Spleen (tissue), 11 donors: Measurements from ENCODE around the gene TBC1D20. TPM values are rescaled to one million over a fixed set of nuclear protein-coding genes. Genes with fewer than 3 reads are reported as not detected.
"Not testable (repeated sequence)": the region's sequence is repeated elsewhere in the genome, so short reads cannot be mapped to it uniquely, and the experiment has no call there.

ENCODE experiments used
- DNase-seq: peaks from one replicate; pipeline ENCODE4 v3.0.0-alpha.2; 2020
- H3K27ac ChIP-seq, 8 donors: fragments of 200-600 bp; sonication (generic) in 7 of 8; 1 replicate in 4 of 8; 2 replicates in 4 of 8; pipeline versions ENCODE4 v1.5.0 to v1.8.0; 2016 to 2021; ENCODE audit warnings: inconsistent platforms in 4 of 8, mild to moderate bottlenecking in 4 of 8, moderate library complexity in 1 of 8
- H3K27me3 ChIP-seq, 7 donors: fragments of 200-600 bp; sonication (generic) in 6 of 7; replicated peaks in 1 of 7; 1 replicate in 4 of 7; 2 replicates in 3 of 7; pipeline versions ENCODE4 v1.5.0 to v1.8.0; 2016 to 2021; ENCODE audit warnings: inconsistent platforms in 3 of 7, mild to moderate bottlenecking in 1 of 7
- H3K36me3 ChIP-seq, 6 donors: fragments of 200-600 bp; sonication (generic) in 5 of 6; 1 replicate in 4 of 6; 2 replicates in 2 of 6; pipeline versions ENCODE4 v1.5.0 to v1.8.0; 2016 to 2021; ENCODE audit warnings: inconsistent platforms in 2 of 6
- H3K4me1 ChIP-seq, 6 donors: fragments of 200-600 bp; sonication (generic) in 5 of 6; 1 replicate in 3 of 6; 2 replicates in 3 of 6; pipeline versions ENCODE4 v1.5.0 to v1.8.0; 2016 to 2021; ENCODE audit warnings: inconsistent platforms in 3 of 6
- H3K4me3 ChIP-seq, 8 donors: fragments of 200-600 bp; sonication (generic) in 7 of 8; 1 replicate in 4 of 8; 2 replicates in 4 of 8; pipeline versions ENCODE4 v1.5.0 to v1.8.0; 2016 to 2021; ENCODE audit warnings: inconsistent platforms in 4 of 8, mild to moderate bottlenecking in 4 of 8, moderate library complexity in 2 of 8
- H3K9me3 ChIP-seq, 8 donors: fragments of 200-600 bp; sonication (generic) in 7 of 8; 1 replicate in 4 of 8; 2 replicates in 4 of 8; pipeline versions ENCODE4 v1.5.0 to v1.8.0; 2016 to 2021; ENCODE audit warnings: inconsistent platforms in 4 of 8
- POLR2A ChIP-seq, 3 donors: fragments of 450-650 bp; IDR thresholded peaks; one replicate each; pipeline ENCODE4 v1.5.1; 2017; ENCODE audit warnings: antibody characterized with exemption in 3 of 3, mild to moderate bottlenecking in 1 of 3
- POLR2AphosphoS5 ChIP-seq, 3 donors: sonication (generic); formaldehyde crosslinking; IDR thresholded peaks; one replicate each; pipeline ENCODE4 v1.5.1; 2017; ENCODE audit warnings: antibody characterized with exemption in 3 of 3
- WGBS, 5 donors: extraction: QIAGEN DNeasy Blood & Tissue Kit in 3 of 5; methylation state at CpG; one replicate each; pipeline versions ENCODE4 v1.1.5 to v1.1.7; 2013 to 2018; 5-methylcytosine and 5-hydroxymethylcytosine counted together
- intact Hi-C: fragments of 100-400 bp; cut with DNase I; formaldehyde crosslinking; loops from one replicate; pipeline ENCODE4 v1.15.0; 2023; ENCODE audit warnings: low total_unique reads
- polyA plus RNA-seq, 3 donors: library from polyadenylated mRNA; stranded (reverse); fragments of 200-250 nt; gene quantifications; one replicate each; pipeline ENCODE4 v1.2.1, GENCODE V29; 2013
- total RNA-seq, 7 donors: library from RNA; depleted of rRNA in 3 of 7; stranded (reverse); fragments of >200 nt in 3 of 7; fragmentation: NEBNext Ultra II Directional in 4 of 7; extraction: Animal tissue kit (Norgen Biotek cat#: 25700) in 4 of 7; gene quantifications; one replicate each; pipeline versions ENCODE4 v1.1.0 to v1.2.1, GENCODE V29; 2016 to 2021
- TF ChIP-seq, protein P1 (sequence below), 11 experiments: fragments of 200-600 bp in 7 of 11; fragments of 450-650 bp in 4 of 11; sonication (generic) in 4 of 11; IDR thresholded peaks in 8 of 11; conservative IDR thresholded peaks in 3 of 11; 1 replicate in 7 of 11; 2 replicates in 4 of 11; pipeline versions ENCODE4 v1.4.0 to v1.8.0; 2016 to 2021; ENCODE audit warnings: antibody characterized with exemption in 11 of 11, inconsistent platforms in 4 of 11, mild to moderate bottlenecking in 1 of 11
- donor health status: healthy with polysubstance abuse.
- donor health status: DM: no; HTN: no; CAD: no; lungs with moderate emphysema.
- donor health status: DM: no; HTN: no; CAD: no.
- donor health status: Bipolar disorder and iron deficiency.
- donor health status: healthy.
- donor health status: DM: no; HTN: no; CAD: no.
- donor health status: DM: yes; HTN: yes; CAD: no.

TBC1D20 gene
- total and polyA plus RNA-seq, 10 donors: 9.2 to 41.0 (median 32.8) TPM

DNA sequence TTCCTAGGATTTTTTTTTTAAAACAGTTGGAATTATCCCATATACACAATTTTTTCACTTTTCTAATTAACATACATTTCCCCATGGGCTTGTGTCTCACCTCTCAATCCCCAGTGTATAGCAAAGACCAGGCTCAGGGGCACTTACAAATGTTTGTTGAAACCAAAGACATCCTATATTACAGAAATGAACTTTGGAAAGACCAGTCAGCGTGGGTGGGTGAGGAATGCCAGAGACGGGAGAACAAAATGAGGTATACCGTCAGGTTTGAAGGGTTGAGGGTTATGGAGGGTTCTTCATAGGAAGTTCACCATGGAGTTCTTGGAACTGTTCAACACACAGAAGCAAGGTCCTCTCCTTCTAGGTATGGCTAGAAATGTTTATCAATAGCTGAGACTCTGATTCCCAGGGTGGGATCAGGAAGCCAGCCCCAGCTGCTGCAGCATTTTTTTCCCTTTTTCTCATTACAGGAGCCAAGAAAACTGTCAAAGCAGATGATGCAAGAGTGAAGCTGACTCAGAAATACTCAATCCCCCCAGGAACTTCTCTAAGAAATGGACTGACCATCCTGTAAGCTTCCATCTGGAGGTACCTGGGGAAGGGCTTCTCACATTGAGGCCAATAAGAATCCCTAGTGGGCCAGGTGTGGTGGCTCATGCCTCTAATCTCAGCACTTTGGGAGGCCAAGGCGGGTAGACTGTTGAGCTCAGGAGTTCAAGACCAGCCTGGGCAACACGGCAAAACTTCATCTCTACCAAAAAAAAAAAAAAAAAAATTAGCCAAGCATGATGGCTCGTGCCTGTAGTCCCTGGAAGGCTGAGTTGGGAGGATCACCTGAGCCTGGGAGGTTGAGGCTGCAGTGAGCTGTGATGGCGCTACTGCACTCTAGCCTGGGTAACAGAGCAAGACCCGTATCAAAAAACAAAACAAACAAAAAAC is 15.9 kb upstream of the TBC1D20 start:
- no peak for DNase-seq
- Histone ChIP-seq H3K9me3 (no peaks in the 10 kb centered on the region), H3K4me3 (no peak overlapping the region), H3K4me1 (peaks cover 0 to 17% (median 3%) of the 10 kb centered on the region in 6 donors), H3K27me3 (no peaks in the 10 kb centered on the region), H3K27ac (no peak overlapping the region), H3K36me3 (peaks cover 0 to 71% (median 20%) of the 10 kb centered on the region in 6 donors)
- 92 to 97% (median 94%) methylated on average over 8 of the region's 8 CpGs for WGBS, 5 donors
- TF ChIP-seq POLR2A (IDR thresholded peaks at IDR 0.05) (no peak), POLR2AphosphoS5 (IDR thresholded peaks at IDR 0.05) (no peak)
- TF ChIP-seq, protein P1, sequence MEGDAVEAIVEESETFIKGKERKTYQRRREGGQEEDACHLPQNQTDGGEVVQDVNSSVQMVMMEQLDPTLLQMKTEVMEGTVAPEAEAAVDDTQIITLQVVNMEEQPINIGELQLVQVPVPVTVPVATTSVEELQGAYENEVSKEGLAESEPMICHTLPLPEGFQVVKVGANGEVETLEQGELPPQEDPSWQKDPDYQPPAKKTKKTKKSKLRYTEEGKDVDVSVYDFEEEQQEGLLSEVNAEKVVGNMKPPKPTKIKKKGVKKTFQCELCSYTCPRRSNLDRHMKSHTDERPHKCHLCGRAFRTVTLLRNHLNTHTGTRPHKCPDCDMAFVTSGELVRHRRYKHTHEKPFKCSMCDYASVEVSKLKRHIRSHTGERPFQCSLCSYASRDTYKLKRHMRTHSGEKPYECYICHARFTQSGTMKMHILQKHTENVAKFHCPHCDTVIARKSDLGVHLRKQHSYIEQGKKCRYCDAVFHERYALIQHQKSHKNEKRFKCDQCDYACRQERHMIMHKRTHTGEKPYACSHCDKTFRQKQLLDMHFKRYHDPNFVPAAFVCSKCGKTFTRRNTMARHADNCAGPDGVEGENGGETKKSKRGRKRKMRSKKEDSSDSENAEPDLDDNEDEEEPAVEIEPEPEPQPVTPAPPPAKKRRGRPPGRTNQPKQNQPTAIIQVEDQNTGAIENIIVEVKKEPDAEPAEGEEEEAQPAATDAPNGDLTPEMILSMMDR (IDR thresholded peaks at IDR 0.05 in 8 of 11, conservative IDR thresholded peaks at IDR 0.05 in 3 of 11): no peak
- intact Hi-C loops: no loop called here

DNA sequence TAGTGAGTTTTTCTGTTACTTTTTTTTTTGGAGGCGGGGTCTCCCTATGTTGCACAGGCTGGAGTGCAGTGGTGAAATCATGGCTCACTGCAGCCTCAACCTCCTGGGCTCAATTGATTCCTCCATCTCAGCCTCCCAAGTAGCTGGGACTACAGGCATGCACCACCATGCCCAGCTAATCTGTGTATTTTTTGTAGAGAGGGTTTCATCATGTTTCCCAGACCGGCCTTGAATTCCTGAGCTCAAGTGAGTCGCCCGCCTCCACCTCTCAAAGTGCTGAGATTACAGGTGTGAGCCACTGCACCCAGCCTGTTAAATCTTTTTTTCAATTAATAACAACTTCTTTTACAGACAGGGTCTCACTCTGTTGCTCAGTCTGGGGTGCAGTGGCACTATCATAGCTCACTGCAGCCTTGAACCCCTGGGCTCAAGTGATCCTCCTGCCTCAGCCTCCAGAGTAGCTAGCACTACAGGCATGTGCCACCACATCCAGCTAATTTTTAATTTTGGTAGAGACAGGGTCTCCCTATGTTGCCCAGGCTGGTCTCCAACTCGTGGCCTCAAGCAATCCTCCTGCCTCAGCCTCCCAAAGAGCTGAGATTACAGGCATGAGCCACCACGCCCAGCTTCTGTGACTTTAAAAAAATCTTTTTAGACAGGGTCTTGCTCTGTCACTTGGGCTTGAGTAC is 14.4 kb upstream of the TBC1D20 start:
- WGBS, 5 donors: 90 to 98% (median 96%) methylated on average over 6 of the region's 6 CpGs
- intact Hi-C loops, H3K4me3 ChIP-seq, H3K27me3 ChIP-seq, DNase-seq, H3K9me3 ChIP-seq, H3K27ac ChIP-seq: not testable (repeated sequence)
- Histone ChIP-seq H3K4me1 (peaks cover 0 to 15% (median 3%) of the 10 kb centered on the region in 6 donors), H3K36me3 (peaks cover 0 to 57% (median 6%) of the 10 kb centered on the region in 6 donors)

DNA sequence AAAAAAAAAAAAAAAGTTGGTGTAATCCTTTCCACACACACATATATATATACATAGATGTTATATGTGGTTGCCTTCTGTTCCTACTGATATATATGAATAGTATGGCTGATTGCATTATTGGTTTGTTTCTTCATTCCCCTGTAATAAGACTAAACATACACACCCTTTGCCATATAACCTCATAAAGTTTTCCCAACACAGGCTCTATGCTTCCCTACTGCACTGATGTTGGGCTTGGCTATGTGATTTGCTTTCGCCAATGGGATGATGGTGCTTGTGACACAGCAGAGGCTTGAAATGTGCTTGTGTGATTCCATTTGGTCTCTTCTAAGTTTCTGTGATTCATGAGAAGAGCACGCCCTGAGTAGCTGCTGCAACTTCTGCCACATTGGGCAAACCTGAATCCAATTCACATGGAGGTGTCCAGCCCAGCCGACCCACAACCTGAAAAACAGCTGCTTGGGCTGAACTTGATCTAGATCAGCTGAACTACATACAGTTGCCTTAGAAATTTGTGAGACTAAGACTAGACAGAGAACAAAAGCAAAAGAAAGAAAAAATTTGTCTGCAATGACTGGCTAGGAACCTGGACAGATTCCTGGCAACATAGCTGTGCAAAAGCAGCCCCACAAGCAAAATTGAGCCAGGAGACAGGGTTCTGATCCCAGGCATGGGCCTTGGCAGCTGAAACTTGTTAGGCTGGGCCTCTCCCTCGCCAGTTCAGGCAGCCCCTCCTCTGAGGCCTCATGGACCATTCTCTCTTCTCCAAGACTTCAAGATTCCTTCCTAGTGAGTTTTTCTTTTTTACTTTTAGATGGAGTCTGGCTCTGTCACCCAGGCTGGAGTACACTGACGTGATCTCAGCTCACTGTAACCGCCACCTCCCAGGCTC is 13.4 kb upstream of the TBC1D20 start:
- H3K27ac ChIP-seq: no peak overlapping the region

More for the DNA sequence above, 13.4 kb upstream of the TBC1D20 start:
- DNase-seq: no peak
- H3K9me3 ChIP-seq: peaks cover 0 to under 1% (median 0%) of the 10 kb centered on the region in 8 donors
- H3K4me1 ChIP-seq: peaks cover 0 to 10% (median 3%) of the 10 kb centered on the region in 6 donors
- 93 to 99% (median 95%) methylated on average over 6 of the region's 6 CpGs for WGBS, 5 donors
- intact Hi-C loops: no loop called here
- no peak overlapping the region for H3K4me3 ChIP-seq
- TF ChIP-seq, protein P1 (IDR thresholded peaks at IDR 0.05 in 8 of 11, conservative IDR thresholded peaks at IDR 0.05 in 3 of 11): no peak
- TF ChIP-seq POLR2AphosphoS5 (IDR thresholded peaks at IDR 0.05) (no peak), POLR2A (IDR thresholded peaks at IDR 0.05) (no peak)
- H3K27me3 ChIP-seq: no peaks in the 10 kb centered on the region
- peaks cover 0 to 47% (median 4%) of the 10 kb centered on the region in 6 donors for H3K36me3 ChIP-seq
